Gastrocnemius medialis (tissue), 4 donors: ENCODE data around the gene ETV6. TPM values are rescaled to one million over a fixed set of nuclear protein-coding genes. Genes with fewer than 3 reads are reported as not detected.

Source experiments
- ATAC-seq, 2 donors: fragments of 150-250 bp; one replicate each; pipeline ENCODE4 v1.9.1; 2016
- DNase-seq, 2 donors: peaks; one replicate each; pipeline ENCODE4 v3.0.0-alpha.2; 2019
- H3K27ac ChIP-seq, 4 donors: fragments of 200-600 bp; sonication (generic); 1 replicate in 1 of 4; 2 replicates in 3 of 4; pipeline ENCODE4 v1.5.1; 2016 to 2018; ENCODE audit warnings: mild to moderate bottlenecking in 2 of 4, moderate library complexity in 1 of 4
- H3K27me3 ChIP-seq, 3 donors: fragments of 200-600 bp; sonication (generic) in 2 of 3; 1 replicate in 1 of 3; 2 replicates in 2 of 3; pipeline versions ENCODE4 v1.5.1 to v1.6.0; 2016 to 2019; ENCODE audit warnings: mild to moderate bottlenecking in 1 of 3, moderate library complexity in 1 of 3
- H3K36me3 ChIP-seq, 2 donors: fragments of 200-600 bp; sonication (generic) in 1 of 2; one replicate each; pipeline ENCODE4 v1.5.1; 2017 to 2018
- H3K4me1 ChIP-seq, 2 donors: fragments of 200-600 bp; sonication (generic) in 1 of 2; one replicate each; pipeline ENCODE4 v1.5.1; 2016 to 2017; ENCODE audit warnings: mild to moderate bottlenecking in 2 of 2
- H3K4me3 ChIP-seq, 4 donors: fragments of 200-600 bp; sonication (generic) in 3 of 4; 1 replicate in 1 of 4; 2 replicates in 3 of 4; pipeline ENCODE4 v1.5.1; 2016 to 2019; ENCODE audit warnings: mild to moderate bottlenecking in 2 of 4
- H3K9me3 ChIP-seq, 3 donors: fragments of 200-600 bp; sonication (generic) in 2 of 3; 1 replicate in 1 of 3; 2 replicates in 2 of 3; pipeline ENCODE4 v1.5.1; 2016 to 2019
- CTCF ChIP-seq, 5 experiments: fragments of 450-650 bp in 3 of 5; fragments of 200-600 bp in 2 of 5; sonication (generic) in 2 of 5; IDR thresholded peaks in 4 of 5; conservative IDR thresholded peaks in 1 of 5; 1 replicate in 4 of 5; 2 replicates in 1 of 5; pipeline ENCODE4 v1.5.1; 2016 to 2019; ENCODE audit warnings: antibody characterized with exemption in 5 of 5, mild to moderate bottlenecking in 3 of 5, moderate library complexity in 3 of 5
- POLR2A ChIP-seq, 2 donors: fragments of 450-650 bp; IDR thresholded peaks; one replicate each; pipeline ENCODE4 v1.6.1; 2017; ENCODE audit warnings: antibody characterized with exemption in 2 of 2, mild to moderate bottlenecking in 2 of 2, moderate library complexity in 2 of 2
- in situ Hi-C, 4 donors: fragments of 200-750 bp; cut with MboI; loops; one replicate each; pipeline versions ENCODE4 v1.15.0 to v1.8.0; 2017; ENCODE audit warnings: low sequenced_read_pairs in 4 of 4
- intact Hi-C: fragments of 100-400 bp; cut with DNase I; formaldehyde crosslinking; loops from one replicate; pipeline ENCODE4 v1.15.1; 2023; ENCODE audit warnings: low total_unique reads
- total RNA-seq, 4 donors: library from RNA; depleted of rRNA; stranded (reverse); fragments of >200 nt; gene quantifications; one replicate each; pipeline versions ENCODE4 v1.1.0 to v1.2.3, GENCODE V29; 2016

ETV6 gene
- total RNA-seq, 4 donors from 2014 or later = 2.8 to 5.9 (median 3.3) TPM

GRCh38 chr12:11819643-11820042, 170.2 kb downstream of the ETV6 start:
- Histone ChIP-seq H3K4me3 (no peak overlapping the region), H3K36me3 (no peaks in the 10 kb centered on the region), H3K9me3 (no peaks in the 10 kb centered on the region), H3K4me1 (peaks cover 0 to 9% of the 10 kb centered on the region in 2 donors), H3K27me3 (no peaks in the 10 kb centered on the region), H3K27ac (no peak overlapping the region)
- TF ChIP-seq CTCF (IDR thresholded peaks at IDR 0.05 in 4 of 5, conservative IDR thresholded peaks at IDR 0.05 in 1 of 5) = no peak
- TF ChIP-seq POLR2A (IDR thresholded peaks at IDR 0.05) = no peak
- DNase-seq (no peak), ATAC-seq (no peak)
- intact Hi-C loops = no loop called here
- in situ Hi-C loops = no loop called here

GRCh38 chr12:11820476-11820875, 171.0 kb downstream of the ETV6 start:
- no peak for ATAC-seq
- Histone ChIP-seq H3K36me3 (no peaks in the 10 kb centered on the region), H3K9me3 (no peaks in the 10 kb centered on the region), H3K4me1 (peaks cover 0 to 7% of the 10 kb centered on the region in 2 donors), H3K27me3 (no peaks in the 10 kb centered on the region), H3K4me3 (no peak overlapping the region), H3K27ac (no peak overlapping the region)
- DNase-seq = no peak
- in situ Hi-C loops = no loop called here
- intact Hi-C loops = no loop called here
- TF ChIP-seq CTCF (IDR thresholded peaks at IDR 0.05 in 4 of 5, conservative IDR thresholded peaks at IDR 0.05 in 1 of 5) (no peak), POLR2A (IDR thresholded peaks at IDR 0.05) (no peak)

- Histone ChIP-seq H3K27me3 (no peaks in the 10 kb centered on the region), H3K4me1 (peaks cover 0 to 7% of the 10 kb centered on the region in 2 donors), H3K4me3 (no peak overlapping the region), H3K36me3 (no peaks in the 10 kb centered on the region), H3K9me3 (no peaks in the 10 kb centered on the region), H3K27ac (peak overlapping the region in 1 of 4 donors; percentile 23)
- in situ Hi-C loops (no loop called here), intact Hi-C loops (no loop called here)
- TF ChIP-seq POLR2A (IDR thresholded peaks at IDR 0.05) (no peak), CTCF (IDR thresholded peaks at IDR 0.05 in 4 of 5, conservative IDR thresholded peaks at IDR 0.05 in 1 of 5) (no peak)
- ATAC-seq (no peak), DNase-seq (no peak)
Measured at GRCh38 chr12:11821386-11822080, 172.1 kb downstream of the ETV6 start.

DNA sequence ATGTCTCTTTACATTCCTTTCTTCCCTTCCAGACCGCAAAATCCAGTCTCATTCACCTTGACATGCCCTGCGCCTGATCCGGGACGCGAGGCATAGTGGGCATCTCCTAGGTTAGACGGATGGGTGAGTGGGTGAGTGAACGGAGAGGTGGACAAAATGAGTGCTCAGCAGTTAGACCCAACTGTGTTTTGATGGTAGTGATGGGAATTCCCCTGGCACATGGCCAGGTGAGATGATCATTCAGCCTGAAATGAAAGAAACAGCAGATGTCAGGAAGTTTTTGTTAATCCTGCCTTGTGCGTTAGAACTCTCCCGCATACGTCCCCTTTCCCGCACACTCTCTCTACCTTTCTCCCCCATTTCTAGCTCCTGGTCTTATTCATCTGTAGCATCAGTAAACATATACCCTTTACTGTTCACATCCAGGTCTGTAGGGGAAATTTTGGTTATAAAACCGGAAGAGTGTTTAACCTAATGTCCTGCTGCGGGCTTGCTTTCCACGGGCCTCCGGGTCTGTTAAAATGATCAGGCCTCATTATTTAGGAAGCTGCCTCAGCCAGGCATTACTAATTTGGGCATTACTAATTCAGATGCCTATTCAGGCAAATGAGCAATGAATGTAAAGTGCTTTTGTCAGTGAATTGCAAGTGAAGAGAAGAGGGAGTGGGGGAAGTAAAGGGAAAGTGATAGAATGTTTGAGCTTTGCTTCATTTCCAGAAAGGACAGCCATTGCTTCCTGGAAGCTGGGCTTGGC, 172.8 kb downstream of the ETV6 start:
- Histone ChIP-seq H3K27ac (peak overlapping the region in 1 of 4 donors; percentile 23), H3K27me3 (no peaks in the 10 kb centered on the region), H3K4me1 (peaks cover 0 to 9% of the 10 kb centered on the region in 2 donors), H3K9me3 (no peaks in the 10 kb centered on the region), H3K36me3 (no peaks in the 10 kb centered on the region), H3K4me3 (no peak overlapping the region)
- ATAC-seq (no peak), DNase-seq (no peak)
- TF ChIP-seq POLR2A (IDR thresholded peaks at IDR 0.05) (no peak), CTCF (IDR thresholded peaks at IDR 0.05 in 4 of 5, conservative IDR thresholded peaks at IDR 0.05 in 1 of 5) (no peak)
- intact Hi-C loops = no loop called here
- in situ Hi-C loops = no loop called here
